BJ (cell line): ENCODE data around the gene JMJD7. TPM values are rescaled to one million over a fixed set of nuclear protein-coding genes. Genes with fewer than 3 reads are reported as not detected.

Source experiments
- CTCF ChIA-PET: fragments of 350-600 bp; formaldehyde crosslinking; extraction: SDS; loops from one replicate; lab custom pipeline; 2021; ENCODE audit warnings: antibody characterized with exemption, inconsistent platforms; lab: Yijun Ruan, JAX
- POLR2A ChIA-PET: fragments of 300-600 bp; sonication (Branson Sonifier 250); formaldehyde crosslinking; extraction: SDS; loops from one replicate; lab custom pipeline; 2021; ENCODE audit warnings: antibody characterized with exemption; lab: Charles Lee
- DNase-seq: peaks from one replicate; pipeline ENCODE4 v3.0.0-alpha.2; 2011; ENCODE audit warnings: low read depth
- H3K27me3 ChIP-seq: 2 replicates; pipeline ENCODE4 v1.6.0; 2011; ENCODE audit warnings: low read length; ENCODE audit not compliant: control insufficient read depth, insufficient read depth
- H3K36me3 ChIP-seq: 2 replicates; pipeline ENCODE4 v1.5.1; 2011; ENCODE audit warnings: low read length; ENCODE audit not compliant: control insufficient read depth, insufficient read depth
- H3K4me3 ChIP-seq: 2 replicates; pipeline ENCODE4 v1.5.1; 2011; ENCODE audit warnings: low read depth, mild to moderate bottlenecking, control low read depth, low read length
- CTCF ChIP-seq: IDR thresholded peaks from 2 replicates; pipeline ENCODE4 v1.5.1; 2011; ENCODE audit warnings: low read depth, mild to moderate bottlenecking, control low read depth, inconsistent platforms, low read length, moderate library complexity; ENCODE audit not compliant: insufficient read depth
- polyA minus RNA-seq: library from RNA; depleted of rRNA, polyadenylated mRNA; stranded (reverse); fragments of >200 nt; gene quantifications from 2 replicates; pipeline ENCODE4 v1.2.3, GENCODE V29; 2011; rRNA and poly(A)+ RNA removed
- polyA plus RNA-seq: library from polyadenylated mRNA; depleted of rRNA; stranded (reverse); fragments of >200 nt; gene quantifications from 2 replicates; pipeline ENCODE4 v1.2.3, GENCODE V29; 2011; rRNA removed

Gene JMJD7
- polyA plus RNA-seq (2.8 and 3.4 TPM in 2 replicates), polyA minus RNA-seq (1.0 and 1.6 TPM in 2 replicates)

- Histone ChIP-seq H3K36me3 (peaks cover 18% of the 10 kb centered on the region), H3K27me3 (no peaks in the 10 kb centered on the region), H3K4me3 (peak within 1 kb of the TSS; percentile 70)
- DNase-seq, result no peak
- CTCF ChIA-PET, result no interaction called here
- POLR2A ChIA-PET, result interaction anchor here (0.6 kb wide), 1 partner anchor 32 kb away, joined by 3 read pairs; no protein-coding TSS in a partner anchor
- no peak for TF ChIP-seq CTCF
These were observed at the start of gene JMJD7 for GRCh38 chr15:41827880-41828806. Gene JMJD7, plus strand, starts transcription at chr15:41828092. Its CDS starts 33 bp downstream, at chr15:41828125.

- ChIA-PET CTCF (interaction anchor here (11.6 to 13.2 kb wide), 2 partner anchors 16 to 30 kb away, joined by 97 to 330 read pairs; no protein-coding TSS in a partner anchor), POLR2A (no interaction called here)
- no peak for DNase-seq
- no peak for TF ChIP-seq CTCF
- H3K36me3 ChIP-seq, result no peaks in the 10 kb centered on the region
- H3K4me3 ChIP-seq, result no peak overlapping the region
- H3K27me3 ChIP-seq, result no peaks in the 10 kb centered on the region
These were observed 49.4 kb upstream of the JMJD7 start for GRCh38 chr15:41778521-41778920.

GRCh38 chr15:41779662-41780157, 48.2 kb upstream of the JMJD7 start:
- CTCF ChIA-PET, result interaction anchor here (11.6 to 13.2 kb wide), 2 partner anchors 15 to 28 kb away, joined by 97 to 330 read pairs; no protein-coding TSS in a partner anchor
- H3K27me3 ChIP-seq, result no peaks in the 10 kb centered on the region
- DNase-seq, result no peak
- no peaks in the 10 kb centered on the region for H3K36me3 ChIP-seq
- no peak for TF ChIP-seq CTCF
- POLR2A ChIA-PET, result no interaction called here
- H3K4me3 ChIP-seq, result no peak overlapping the region

GRCh38 chr15:41780266-41780665, 47.6 kb upstream of the JMJD7 start:
- CTCF ChIA-PET, result interaction anchor here (1.4 to 13.2 kb wide), 3 partner anchors 9 to 28 kb away, joined by 6 to 330 read pairs (median 97); no protein-coding TSS in a partner anchor
- no peak for DNase-seq
- no peak overlapping the region for H3K4me3 ChIP-seq
- no peak for TF ChIP-seq CTCF
- POLR2A ChIA-PET, result interaction anchor here (0.6 kb wide), 1 partner anchor 162 kb away, joined by 3 read pairs; no protein-coding TSS in a partner anchor
- no peaks in the 10 kb centered on the region for H3K36me3 ChIP-seq
- H3K27me3 ChIP-seq, result no peaks in the 10 kb centered on the region

GRCh38 chr15:41780727-41781126, 47.2 kb upstream of the JMJD7 start:
- Histone ChIP-seq H3K36me3 (no peaks in the 10 kb centered on the region), H3K27me3 (no peaks in the 10 kb centered on the region), H3K4me3 (no peak overlapping the region)
- ChIA-PET CTCF (interaction anchor here (0.8 to 13.2 kb wide), 4 partner anchors 8 to 197 kb away, joined by 3 to 330 read pairs (median 52); no protein-coding TSS in a partner anchor), POLR2A (interaction anchor here (0.6 kb wide), 1 partner anchor 162 kb away, joined by 3 read pairs; no protein-coding TSS in a partner anchor)
- no peak for TF ChIP-seq CTCF
- no peak for DNase-seq
